IPS-15b (cell line): ENCODE data around the gene COL27A1.

Source experiments
- H3K27me3 ChIP-seq: one replicate; pipeline ENCODE4 v1.6.1; 2013; ENCODE audit warnings: low read length; ENCODE audit not compliant: control insufficient read depth, insufficient read depth
- H3K36me3 ChIP-seq: one replicate; pipeline ENCODE4 v1.6.1; 2013; ENCODE audit warnings: low read length; ENCODE audit not compliant: control insufficient read depth, insufficient read depth
- H3K4me1 ChIP-seq: one replicate; pipeline ENCODE4 v1.6.1; 2013; ENCODE audit warnings: mild to moderate bottlenecking, low read length; ENCODE audit not compliant: control insufficient read depth, insufficient read depth
- H3K4me3 ChIP-seq: one replicate; pipeline ENCODE4 v1.5.1; 2013; ENCODE audit warnings: low read depth, low read length
- H3K9ac ChIP-seq: one replicate; pipeline ENCODE4 v1.6.1; 2013; ENCODE audit warnings: low read depth, mild to moderate bottlenecking, low read length
- H3K9me3 ChIP-seq: one replicate; pipeline ENCODE4 v1.6.1; 2013; ENCODE audit warnings: mild to moderate bottlenecking, low read length; ENCODE audit not compliant: control insufficient read depth, insufficient read depth

The COL27A1 gene

DNA sequence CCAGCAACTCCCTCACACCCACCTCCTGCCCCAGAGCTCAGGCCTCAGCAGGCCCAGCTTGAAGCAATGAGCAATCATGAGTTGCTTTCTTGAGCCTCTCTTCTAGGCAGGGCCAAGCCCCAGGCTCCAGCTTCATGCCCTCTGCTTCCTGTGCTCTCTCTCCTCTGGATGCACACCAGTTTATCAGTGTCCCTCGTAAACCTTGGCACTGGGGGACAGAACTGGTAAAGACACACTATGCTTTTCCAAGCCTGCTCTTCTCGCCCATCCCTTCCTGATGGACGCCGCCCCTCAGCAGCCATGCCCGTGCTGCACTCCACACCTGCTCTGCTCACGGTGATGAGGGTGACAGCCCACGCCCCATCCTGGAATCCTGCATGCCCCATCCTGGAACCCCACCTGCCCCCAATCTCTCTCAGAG, 118.1 kb downstream of the COL27A1 start:
- Histone ChIP-seq H3K4me1 (no peaks in the 10 kb centered on the region), H3K36me3 (peaks cover 3% of the 10 kb centered on the region), H3K27me3 (no peaks in the 10 kb centered on the region), H3K9ac (no peak overlapping the region), H3K9me3 (no peaks in the 10 kb centered on the region), H3K4me3 (no peak overlapping the region)

DNA sequence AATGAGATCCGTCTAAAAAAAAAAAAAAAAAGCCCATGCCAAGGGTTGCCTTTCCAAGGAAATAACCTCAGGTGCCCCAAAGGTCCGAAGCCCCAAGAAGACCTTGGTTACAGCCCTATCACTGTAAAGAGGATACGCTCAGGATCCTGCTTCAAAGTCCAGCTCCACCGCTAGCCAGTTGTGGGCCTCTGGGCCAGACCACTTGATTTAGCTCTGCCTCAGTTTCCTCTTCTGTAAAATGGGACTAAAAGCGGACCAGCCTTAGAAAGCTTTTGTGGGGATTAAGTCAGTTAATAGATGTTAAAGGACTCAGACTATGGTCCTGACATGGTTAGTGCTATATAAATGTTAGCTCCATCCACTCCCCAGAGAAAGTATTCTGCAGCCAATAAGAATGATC, 118.9 kb downstream of the COL27A1 start:
- H3K9ac ChIP-seq: no peak overlapping the region

DNA sequence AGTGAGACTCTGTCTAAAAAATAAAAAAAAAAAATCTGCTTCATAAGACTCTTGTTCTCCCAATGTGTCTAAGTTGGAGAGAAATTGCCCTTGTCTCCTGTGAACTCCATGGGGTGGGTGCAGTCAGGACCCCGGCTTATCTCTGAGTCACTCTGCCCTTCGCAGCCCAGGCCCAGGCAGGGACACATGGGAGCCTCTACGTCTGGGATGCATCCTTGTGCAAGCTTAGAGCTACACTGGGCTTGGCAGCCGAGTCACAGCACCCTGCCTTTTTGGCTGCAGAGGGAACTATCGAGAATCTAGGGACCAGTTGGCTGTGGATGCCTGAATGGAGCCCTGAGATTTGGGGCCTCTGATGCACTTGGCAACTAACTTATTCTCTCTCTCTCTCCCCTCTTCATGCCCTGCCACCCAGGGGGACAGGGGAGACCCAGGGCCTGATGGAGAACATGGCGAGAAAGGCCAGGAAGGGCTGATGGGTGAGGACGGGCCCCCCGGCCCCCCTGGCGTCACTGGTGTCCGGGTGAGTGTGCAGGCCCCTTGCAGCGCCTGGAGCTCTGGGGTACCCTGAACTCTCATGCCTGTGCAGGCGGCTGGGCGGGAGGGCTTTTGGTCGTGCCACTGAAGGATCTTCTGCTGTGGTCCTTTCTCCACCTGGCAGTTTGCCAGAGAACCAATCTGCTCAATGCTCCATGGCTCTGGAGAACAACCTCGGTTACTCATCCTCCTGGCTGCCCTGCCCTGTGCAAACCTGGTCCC, 120.1 kb downstream of the COL27A1 start:
- Histone ChIP-seq H3K9ac (no peak overlapping the region), H3K36me3 (peaks cover 3% of the 10 kb centered on the region), H3K27me3 (no peaks in the 10 kb centered on the region), H3K4me1 (no peaks in the 10 kb centered on the region), H3K9me3 (no peaks in the 10 kb centered on the region), H3K4me3 (no peak overlapping the region)

More for the DNA sequence above, 118.9 kb downstream of the COL27A1 start:
- Histone ChIP-seq H3K27me3 (no peaks in the 10 kb centered on the region), H3K36me3 (peaks cover 3% of the 10 kb centered on the region), H3K9me3 (no peaks in the 10 kb centered on the region), H3K4me1 (no peaks in the 10 kb centered on the region), H3K4me3 (no peak overlapping the region)

DNA sequence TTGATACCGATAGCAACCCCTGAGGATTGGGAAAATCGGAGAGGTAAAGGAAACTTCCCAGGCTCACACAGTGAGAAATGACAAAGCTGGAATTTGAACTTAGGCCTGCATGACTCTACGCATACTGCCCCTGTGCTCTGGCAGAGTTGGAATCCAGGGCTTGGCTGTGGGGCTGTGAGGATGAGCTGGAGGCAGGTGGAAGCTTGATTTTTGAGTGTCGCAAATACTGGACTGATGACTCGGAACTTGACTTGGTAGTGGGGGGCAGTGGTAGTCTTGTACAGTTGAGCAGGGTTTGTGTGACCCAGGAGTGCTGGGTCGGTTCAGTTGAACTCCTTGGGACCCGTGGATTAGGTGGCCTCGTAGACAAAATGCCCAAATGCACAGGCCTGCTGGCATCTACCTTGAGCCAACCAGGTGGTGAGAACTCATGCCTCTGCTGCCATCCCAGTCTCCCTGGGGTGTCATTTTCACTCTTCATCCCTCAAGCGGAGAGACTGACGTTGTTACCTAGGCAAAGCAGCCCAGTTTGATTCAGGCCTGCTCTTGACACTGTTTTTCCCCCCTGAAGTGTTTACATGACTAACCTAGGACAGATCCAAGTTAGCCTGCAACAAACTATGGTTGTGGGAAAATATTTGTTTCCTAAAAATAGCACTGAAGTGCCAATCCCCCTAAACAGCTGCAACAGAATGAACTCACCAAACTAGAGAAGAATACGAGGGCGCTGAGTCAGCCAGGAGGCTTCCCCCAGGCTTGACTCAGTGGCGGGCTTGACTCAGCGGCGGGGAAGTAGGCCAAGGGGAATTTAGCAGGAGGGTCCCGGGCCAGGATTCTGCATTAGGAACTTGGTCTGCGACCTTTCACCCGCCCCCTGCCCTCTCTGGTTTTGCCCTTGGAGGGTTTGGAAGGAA, 121.8 kb downstream of the COL27A1 start:
- H3K27me3 ChIP-seq: no peaks in the 10 kb centered on the region
- H3K36me3 ChIP-seq: peaks cover 3% of the 10 kb centered on the region
- H3K9me3 ChIP-seq: no peaks in the 10 kb centered on the region
- H3K4me1 ChIP-seq: no peaks in the 10 kb centered on the region
- no peak overlapping the region for H3K9ac ChIP-seq
- no peak overlapping the region for H3K4me3 ChIP-seq

DNA sequence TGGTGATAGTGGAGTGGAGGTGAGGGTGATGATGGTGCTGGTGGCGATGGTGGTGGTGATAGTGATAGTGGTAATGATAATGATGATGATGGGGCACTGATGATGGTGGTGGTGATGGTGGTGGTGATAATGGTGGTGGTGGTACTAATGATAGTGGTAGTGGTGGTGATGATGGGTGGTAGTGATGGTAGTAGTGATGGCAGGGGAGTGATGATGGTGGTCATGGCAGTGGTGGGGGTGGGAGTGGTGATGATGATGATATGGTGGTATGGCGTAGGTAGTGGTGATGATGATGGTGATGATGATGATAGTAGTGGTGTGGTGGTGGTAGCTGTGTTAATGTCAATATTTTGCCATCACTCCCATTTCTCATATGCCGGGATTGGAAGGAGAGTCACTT, 123.0 kb downstream of the COL27A1 start:
- Histone ChIP-seq H3K9ac (no peak overlapping the region), H3K4me1 (no peaks in the 10 kb centered on the region), H3K27me3 (no peaks in the 10 kb centered on the region), H3K9me3 (no peaks in the 10 kb centered on the region), H3K4me3 (no peak overlapping the region), H3K36me3 (peaks cover 3% of the 10 kb centered on the region)

DNA sequence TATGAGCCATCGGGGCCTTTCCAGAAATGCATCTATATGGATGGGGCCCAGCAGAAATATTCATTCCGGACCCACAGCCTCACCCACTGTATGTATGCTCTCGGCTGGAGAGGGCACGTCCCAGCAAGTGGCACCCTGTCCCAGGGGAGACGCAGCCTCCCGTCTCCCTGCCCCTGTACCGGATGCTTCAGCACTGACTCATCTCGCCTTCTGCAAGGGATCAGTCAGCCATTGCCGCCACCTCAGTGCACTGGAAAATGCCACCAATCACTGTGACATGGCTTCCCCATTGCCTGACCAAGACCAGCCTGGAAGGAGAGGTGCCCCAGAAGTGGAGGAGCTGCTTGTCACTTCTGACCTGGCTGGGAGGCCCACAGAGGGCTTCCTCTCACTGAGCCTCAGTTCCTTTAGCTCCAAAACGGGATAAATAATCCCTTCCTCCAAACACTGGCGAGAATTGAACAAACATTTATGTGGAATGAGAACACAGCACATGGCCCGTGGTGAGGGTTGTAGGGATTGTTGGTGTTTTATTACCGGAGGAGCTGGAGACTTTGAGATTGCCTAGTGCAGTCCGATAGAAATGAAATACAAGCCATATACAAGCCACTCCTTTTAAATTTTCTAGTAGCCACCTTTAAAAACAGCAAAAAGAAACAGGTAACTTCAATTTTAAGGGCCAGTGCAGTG, 123.7 kb downstream of the COL27A1 start:
- Histone ChIP-seq H3K9ac (no peak overlapping the region), H3K4me3 (no peak overlapping the region), H3K36me3 (peaks cover 3% of the 10 kb centered on the region), H3K9me3 (no peaks in the 10 kb centered on the region), H3K4me1 (no peaks in the 10 kb centered on the region), H3K27me3 (no peaks in the 10 kb centered on the region)

DNA sequence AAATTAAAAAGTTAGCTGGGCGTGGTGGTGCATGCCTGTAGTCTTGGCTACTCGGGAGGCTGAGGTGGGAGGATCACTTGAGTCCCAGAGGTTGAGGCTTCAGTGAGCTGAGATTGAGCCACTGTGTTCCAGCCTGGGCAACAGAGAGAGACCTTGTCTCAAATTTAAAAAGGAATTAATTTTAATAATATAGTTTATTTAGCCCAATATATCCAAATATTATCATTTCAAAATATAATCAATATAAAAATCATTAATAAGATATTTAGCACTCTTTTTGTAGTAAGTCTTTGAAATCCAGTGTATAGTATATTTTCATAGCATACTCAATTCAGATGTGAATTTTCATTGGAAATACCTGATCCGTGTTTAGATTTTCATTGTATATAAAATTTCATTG, 124.4 kb downstream of the COL27A1 start:
- Histone ChIP-seq H3K9me3 (no peaks in the 10 kb centered on the region), H3K4me3 (no peak overlapping the region), H3K9ac (no peak overlapping the region), H3K27me3 (no peaks in the 10 kb centered on the region), H3K4me1 (no peaks in the 10 kb centered on the region), H3K36me3 (peaks cover 5% of the 10 kb centered on the region)

DNA sequence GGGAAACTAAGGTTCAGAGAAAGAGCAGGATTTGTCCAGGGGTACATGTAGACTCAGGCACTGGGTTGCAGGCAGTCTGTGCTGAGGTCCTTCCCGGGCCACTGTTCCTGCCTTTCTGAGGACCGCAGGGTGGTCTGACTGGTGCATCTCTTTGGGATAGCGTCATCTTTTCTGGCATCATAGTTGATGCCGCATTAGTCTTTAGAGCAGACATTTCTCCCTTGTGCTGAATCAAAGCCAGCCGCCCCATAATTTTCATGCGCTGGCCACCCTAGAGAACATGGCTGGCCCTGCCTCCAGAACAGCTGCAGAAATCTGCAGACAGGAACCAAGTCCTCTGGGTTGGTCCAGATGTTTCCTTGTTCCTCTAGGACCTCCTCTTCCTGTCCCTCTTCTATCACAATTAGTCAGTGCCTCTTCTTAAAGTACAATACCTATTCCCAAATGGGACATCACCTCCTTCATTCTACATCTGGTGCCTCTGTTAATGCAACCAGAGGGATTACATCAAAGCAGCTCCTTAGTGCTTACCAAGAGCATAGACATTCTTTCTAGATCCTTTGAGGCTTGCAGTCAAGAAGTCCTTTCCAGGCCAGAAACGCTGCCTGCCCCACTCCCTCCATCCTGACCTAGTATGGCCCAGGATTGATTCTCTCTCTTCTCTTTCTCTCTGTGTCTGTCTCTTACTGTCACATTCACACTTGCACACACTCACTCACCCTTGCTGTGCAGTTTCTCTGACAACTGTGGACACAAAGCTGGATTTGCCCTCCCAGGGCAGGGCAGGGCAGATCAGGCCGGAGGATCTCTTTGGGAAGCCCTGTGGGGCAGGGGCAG, 125.5 kb downstream of the COL27A1 start:
- H3K36me3 ChIP-seq: peaks cover 8% of the 10 kb centered on the region
- no peak overlapping the region for H3K9ac ChIP-seq
- no peak overlapping the region for H3K4me3 ChIP-seq
- H3K4me1 ChIP-seq: no peaks in the 10 kb centered on the region
- no peaks in the 10 kb centered on the region for H3K9me3 ChIP-seq
- no peaks in the 10 kb centered on the region for H3K27me3 ChIP-seq

DNA sequence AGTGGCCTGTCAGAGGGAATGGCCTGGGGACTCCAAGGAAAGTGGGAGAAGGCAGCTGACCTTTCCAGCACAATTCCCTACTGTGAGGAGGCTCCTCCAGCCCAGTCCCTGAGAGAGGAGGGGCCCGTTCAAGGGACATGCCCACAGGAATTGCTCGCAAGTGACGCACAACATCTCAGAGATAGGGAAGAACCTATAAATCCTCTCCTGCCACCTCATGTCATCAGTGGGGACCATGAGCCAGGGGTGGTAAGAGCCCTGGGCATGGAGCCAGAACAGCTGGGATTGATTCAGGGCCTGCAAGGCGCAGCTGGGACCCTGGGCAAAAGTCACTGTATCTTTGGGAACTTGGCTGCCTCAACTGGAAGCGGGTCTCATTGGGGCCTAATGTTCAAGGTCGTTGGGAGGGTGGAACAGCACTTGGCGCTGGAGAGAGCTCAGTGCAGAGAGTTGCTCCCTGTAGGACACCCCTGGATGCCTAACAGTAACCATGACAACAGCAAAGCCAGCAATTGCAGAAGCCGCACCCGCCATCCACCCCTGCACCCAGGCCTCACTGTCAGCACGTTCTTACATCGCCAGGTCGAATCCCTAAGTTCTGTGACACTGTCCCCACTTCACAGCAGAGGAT, 126.3 kb downstream of the COL27A1 start:
- Histone ChIP-seq H3K9me3 (no peaks in the 10 kb centered on the region), H3K4me3 (no peak overlapping the region), H3K9ac (no peak overlapping the region), H3K4me1 (no peaks in the 10 kb centered on the region), H3K27me3 (no peaks in the 10 kb centered on the region), H3K36me3 (peaks cover 8% of the 10 kb centered on the region)

DNA sequence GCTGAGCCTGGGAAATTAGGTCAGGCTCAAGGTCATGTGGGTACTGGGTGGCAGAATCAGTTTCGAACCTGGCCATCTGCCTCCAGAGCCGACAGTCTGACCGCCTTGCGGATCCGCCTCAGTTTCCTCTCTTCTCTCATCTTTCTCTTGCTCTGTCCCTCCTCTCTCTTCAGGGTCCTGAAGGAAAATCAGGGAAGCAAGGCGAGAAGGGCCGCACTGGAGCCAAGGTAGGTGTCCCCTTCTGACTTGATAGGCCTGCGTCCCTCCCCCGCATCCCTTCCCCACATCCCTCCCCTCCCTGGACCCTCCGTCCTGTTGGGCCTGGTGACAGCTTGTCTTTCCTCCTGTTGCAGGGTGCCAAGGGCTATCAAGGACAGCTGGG, 126.8 kb downstream of the COL27A1 start:
- no peaks in the 10 kb centered on the region for H3K27me3 ChIP-seq
- no peak overlapping the region for H3K4me3 ChIP-seq
- no peak overlapping the region for H3K9ac ChIP-seq
- no peaks in the 10 kb centered on the region for H3K4me1 ChIP-seq
- H3K9me3 ChIP-seq: no peaks in the 10 kb centered on the region
- peaks cover 8% of the 10 kb centered on the region for H3K36me3 ChIP-seq

DNA sequence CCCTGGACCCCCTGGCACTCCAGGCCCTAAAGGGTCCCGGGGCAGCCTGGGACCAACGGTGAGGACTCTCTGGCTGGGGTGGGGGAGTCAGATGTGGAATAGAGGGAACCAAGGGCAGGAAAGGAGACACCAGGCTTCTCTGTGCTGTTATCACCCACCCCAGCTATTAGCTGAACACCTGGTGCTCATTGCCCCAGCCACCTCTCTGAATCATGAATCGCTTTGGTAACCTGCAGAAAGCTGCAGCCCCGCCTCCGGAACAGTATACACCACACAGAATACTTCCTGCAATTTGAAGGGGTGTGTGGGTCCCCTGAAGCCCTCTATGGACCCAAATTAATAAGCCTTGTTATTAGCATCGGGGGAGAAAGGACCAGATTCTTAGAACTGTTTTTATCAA, 127.2 kb downstream of the COL27A1 start:
- H3K9ac ChIP-seq: no peak overlapping the region

More for the DNA sequence above, 127.2 kb downstream of the COL27A1 start:
- no peaks in the 10 kb centered on the region for H3K27me3 ChIP-seq
- peaks cover 8% of the 10 kb centered on the region for H3K36me3 ChIP-seq
- H3K9me3 ChIP-seq: no peaks in the 10 kb centered on the region
- no peaks in the 10 kb centered on the region for H3K4me1 ChIP-seq
- H3K4me3 ChIP-seq: no peak overlapping the region
